IMR-90 (cell line): ENCODE measurements around the gene SERPINI2. TPM values are rescaled to one million over a fixed set of nuclear protein-coding genes. Genes with fewer than 3 reads are reported as not detected.

ENCODE experiments used
- ATAC-seq: fragments of 200-7000 bp; cut with Tn5 transposase; 2 replicates; pipeline ENCODE4 v1.9.1; 2020; ENCODE audit warnings: low read depth, mild to moderate bottlenecking, moderate library complexity
- BruUV-seq: library from RNA; stranded (reverse); fragments of 400-500 nt; replicated peaks from 2 replicates; lab custom pipeline; 2021; lab: Mats Ljungman, UMichigan
- CTCF ChIA-PET: fragments of 300-600 bp; formaldehyde crosslinking; extraction: SDS; loops from one replicate; lab custom pipeline; 2021; ENCODE audit warnings: antibody characterized with exemption; lab: Yijun Ruan, JAX
- POLR2A ChIA-PET: fragments of 300-600 bp; sonication (Branson Sonifier 250); formaldehyde crosslinking; loops from one replicate; lab custom pipeline; 2022; ENCODE audit warnings: antibody characterized with exemption; ENCODE audit not compliant: unreplicated experiment; lab: Charles Lee
- DNase-seq: peaks from one replicate; pipeline ENCODE4 v3.0.0; 2013
- H2AFZ ChIP-seq: replicated peaks from 2 replicates; pipeline ENCODE3; 2013; ENCODE audit warnings: low read length, mild to moderate bottlenecking; ENCODE audit not compliant: poor library complexity
- H2AK5ac ChIP-seq: 2 replicates; pipeline ENCODE4 v1.6.1; 2013; ENCODE audit warnings: low read depth, low read length, inconsistent platforms
- H2AK9ac ChIP-seq: replicated peaks from 2 replicates; pipeline ENCODE3; 2013; ENCODE audit warnings: mild to moderate bottlenecking, low read depth, low read length, moderate library complexity; ENCODE audit not compliant: poor library complexity
- H2BK120ac ChIP-seq: 2 replicates; pipeline ENCODE4 v1.6.1; 2013; ENCODE audit warnings: low read depth, low read length, inconsistent platforms
- H2BK15ac ChIP-seq: 3 replicates; pipeline ENCODE4 v1.6.1; 2013; ENCODE audit warnings: low read depth, low read length, inconsistent platforms
- H2BK20ac ChIP-seq: 2 replicates; pipeline ENCODE4 v1.6.1; 2013; ENCODE audit warnings: low read depth, mild to moderate bottlenecking, inconsistent platforms, low read length, moderate library complexity
- H2BK5ac ChIP-seq: 2 replicates; pipeline ENCODE4 v1.6.1; 2013; ENCODE audit warnings: mild to moderate bottlenecking, low read depth, low read length, inconsistent platforms; ENCODE audit not compliant: poor library complexity, severe bottlenecking
- H3K14ac ChIP-seq: replicated peaks from 2 replicates; pipeline ENCODE4 v1.6.1; 2013; ENCODE audit warnings: low read depth, low read length, inconsistent platforms
- H3K18ac ChIP-seq: 2 replicates; pipeline ENCODE4 v1.6.1; 2013; ENCODE audit warnings: low read depth, low read length, control low read depth
- H3K23ac ChIP-seq: 2 replicates; pipeline ENCODE4 v1.6.1; 2013; ENCODE audit warnings: low read depth, low read length, inconsistent platforms
- H3K27ac ChIP-seq: 2 replicates; pipeline ENCODE4 v1.5.1; 2013; ENCODE audit warnings: mild to moderate bottlenecking, control low read depth, low read length; ENCODE audit not compliant: insufficient read depth
- H3K27me3 ChIP-seq: 2 replicates; pipeline ENCODE4 v1.6.1; 2013; ENCODE audit warnings: low read length; ENCODE audit not compliant: control insufficient read depth, insufficient read depth
- H3K36me3 ChIP-seq: 2 replicates; pipeline ENCODE4 v1.6.1; 2013; ENCODE audit warnings: low read length, mixed read lengths; ENCODE audit not compliant: control insufficient read depth, insufficient read depth
- H3K4ac ChIP-seq: 2 replicates; pipeline ENCODE4 v1.6.1; 2013; ENCODE audit warnings: low read depth, low read length, inconsistent platforms
- H3K4me1 ChIP-seq: 2 replicates; pipeline ENCODE4 v1.6.1; 2013; ENCODE audit warnings: low read length, mixed read lengths; ENCODE audit not compliant: control insufficient read depth, insufficient read depth
- H3K4me2 ChIP-seq: 2 replicates; pipeline ENCODE4 v1.6.1; 2013; ENCODE audit warnings: low read depth, mild to moderate bottlenecking, control low read depth, low read length, moderate library complexity
- H3K4me3 ChIP-seq: 2 replicates; pipeline ENCODE4 v1.5.1; 2013; ENCODE audit warnings: low read depth, mild to moderate bottlenecking, control low read depth, low read length, moderate library complexity; ENCODE audit not compliant: insufficient read depth
- H3K56ac ChIP-seq: 2 replicates; pipeline ENCODE4 v1.6.1; 2013; ENCODE audit warnings: low read length, inconsistent platforms; ENCODE audit not compliant: insufficient read depth; ENCODE audit errors: extremely low read depth
- H3K79me1 ChIP-seq, 2 experiments: 2 replicates each; pipeline ENCODE4 v1.6.1; 2013; ENCODE audit warnings: low read length in 2 of 2, inconsistent platforms in 1 of 2, low read depth in 1 of 2
- H3K9ac ChIP-seq: 2 replicates; pipeline ENCODE4 v1.6.1; 2013; ENCODE audit warnings: low read depth, low read length, control low read depth
- H3K9me1 ChIP-seq: 2 replicates; pipeline ENCODE4 v1.6.1; 2013; ENCODE audit warnings: low read length, inconsistent platforms; ENCODE audit not compliant: insufficient read depth
- H3K9me3 ChIP-seq: 2 replicates; pipeline ENCODE4 v1.6.1; 2013; ENCODE audit warnings: low read length; ENCODE audit not compliant: control insufficient read depth, insufficient read depth
- H4K20me1 ChIP-seq: 2 replicates; pipeline ENCODE4 v1.6.1; 2013; ENCODE audit warnings: low read length, inconsistent platforms; ENCODE audit not compliant: insufficient read depth
- H4K5ac ChIP-seq: 2 replicates; pipeline ENCODE4 v1.6.1; 2013; ENCODE audit warnings: mild to moderate bottlenecking, low read depth, low read length, control low read depth
- H4K8ac ChIP-seq, 2 experiments: 2 replicates each; pipeline ENCODE4 v1.6.1; 2013; ENCODE audit warnings: low read depth in 2 of 2, low read length in 2 of 2, control low read depth in 1 of 2, inconsistent platforms in 1 of 2
- H4K91ac ChIP-seq: 2 replicates; pipeline ENCODE4 v1.6.1; 2013; ENCODE audit warnings: low read depth, low read length, inconsistent platforms; ENCODE audit not compliant: insufficient read depth
- BHLHE40 ChIP-seq: fragments of 150-350 bp; IDR thresholded peaks from 2 replicates; pipeline ENCODE4 v1.6.1; 2016; ENCODE audit warnings: mild to moderate bottlenecking, low read depth, low read length
- CEBPB ChIP-seq: IDR thresholded peaks from 2 replicates; pipeline ENCODE4 v1.6.1; 2012; ENCODE audit warnings: low read depth, low read length, improper control_type of control experiment
- CHD1 ChIP-seq: IDR thresholded peaks from 2 replicates; pipeline ENCODE4 v1.6.1; 2012; ENCODE audit warnings: low read depth, low read length, improper control_type of control experiment
- CTCF ChIP-seq: conservative IDR thresholded peaks from 2 replicates; pipeline ENCODE4 v1.5.1; 2012; ENCODE audit warnings: mild to moderate bottlenecking, low read depth, low read length, improper control_type of control experiment
- ELK1 ChIP-seq: fragments of 150-350 bp; IDR thresholded peaks from 2 replicates; pipeline ENCODE4 v1.6.1; 2016; ENCODE audit warnings: low read depth, mild to moderate bottlenecking, low read length, moderate library complexity, borderline replicate concordance
- MAFK ChIP-seq: IDR thresholded peaks from 2 replicates; pipeline ENCODE4 v1.6.1; 2012; ENCODE audit warnings: low read depth, low read length, improper control_type of control experiment
- MXI1 ChIP-seq: IDR thresholded peaks from 2 replicates; pipeline ENCODE4 v1.6.1; 2012; ENCODE audit warnings: low read depth, mild to moderate bottlenecking, low read length, moderate library complexity, borderline replicate concordance
- NFE2L2 ChIP-seq: fragments of 150-350 bp; IDR thresholded peaks from 2 replicates; pipeline ENCODE4 v1.6.1; 2016; ENCODE audit warnings: low read depth, mild to moderate bottlenecking, low read length
- POLR2A ChIP-seq: IDR thresholded peaks from 2 replicates; pipeline ENCODE4 v1.6.1; 2012; ENCODE audit warnings: mild to moderate bottlenecking, low read depth, low read length
- RAD21 ChIP-seq: IDR thresholded peaks from 2 replicates; pipeline ENCODE4 v1.6.1; 2012; ENCODE audit warnings: low read length, improper control_type of control experiment
- WGBS, 2 experiments: methylation state at CpG; one replicate each; pipeline versions ENCODE4 v1.1.5 to v1.1.7; 2013; ENCODE audit warnings: missing lambda C conversion rate in 2 of 2; ENCODE audit not compliant: insufficient read length in 1 of 2; ENCODE audit errors: extremely low coverage in 2 of 2; 5-methylcytosine and 5-hydroxymethylcytosine counted together
- dilution Hi-C: fragments of 300-500 bp; cut with HindIII; formaldehyde crosslinking; loops from one replicate; pipeline ENCODE4 v1.14.3; 2018; ENCODE audit warnings: low sequenced_read_pairs; ENCODE audit not compliant: unreplicated experiment
- in situ Hi-C: fragments of 300-500 bp; cut with MboI; formaldehyde crosslinking; loops from 3 replicates; pipeline ENCODE4 v1.14.3; 2019; ENCODE audit warnings: low sequenced_read_pairs, inconsistent platforms, mixed read lengths
- intact Hi-C: fragments of 100-400 bp; cut with micrococcal nuclease; formaldehyde crosslinking; loops from 2 replicates; pipeline ENCODE4 v1.10.0; 2022
- polyA plus RNA-seq, 3 experiments: library from polyadenylated mRNA; depleted of rRNA; stranded (reverse); fragments of >200 nt; gene quantifications; 2 replicates each; pipeline ENCODE4 v1.2.3, GENCODE V29; 2012; ENCODE audit warnings: low replicate concordance in 1 of 3
- total RNA-seq: library from RNA; depleted of rRNA; stranded (reverse); fragments of >200 nt; gene quantifications from 2 replicates; pipeline ENCODE4 v1.2.3, GENCODE V29; 2012

SERPINI2 gene
- total and polyA plus RNA-seq, 2 of the 4 experiments (the other 2 are of a cell fraction): not detected

DNA sequence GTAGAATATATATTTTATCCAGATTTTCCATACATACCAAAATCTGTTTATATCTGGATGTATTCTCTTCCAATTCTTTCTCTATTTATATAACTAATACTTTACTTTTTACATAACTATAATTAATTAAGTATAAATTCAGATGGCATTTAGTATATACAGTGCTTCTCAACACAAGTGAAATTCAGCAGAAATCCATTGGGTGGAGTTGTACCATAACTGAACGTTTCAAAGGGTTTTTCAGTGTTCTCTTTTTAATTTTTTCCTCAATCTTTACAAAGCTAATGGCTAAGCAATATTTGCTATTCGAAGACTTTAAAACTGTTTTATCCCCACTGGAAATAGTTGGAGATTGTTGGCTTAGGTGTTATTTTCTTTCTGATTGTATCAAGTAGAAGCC, 79.8 kb downstream of the SERPINI2 start:
- H4K20me1 ChIP-seq: no peaks in the 10 kb centered on the region
- in situ Hi-C loops: no loop called here
- no peak overlapping the region for H4K8ac ChIP-seq
- H3K4me2 ChIP-seq: no peak overlapping the region
- BruUV-seq: no TSS peak
- no peak overlapping the region for H2AFZ ChIP-seq
- no peaks in the 10 kb centered on the region for H3K9me3 ChIP-seq
- no peak overlapping the region for H2BK5ac ChIP-seq
- H3K14ac ChIP-seq: no peak overlapping the region
- no peak for ATAC-seq
- H2BK20ac ChIP-seq: no peak overlapping the region
- H2BK15ac ChIP-seq: no peak overlapping the region
- no peak overlapping the region for H3K4ac ChIP-seq
- no peaks in the 10 kb centered on the region for H3K9me1 ChIP-seq
- H3K9ac ChIP-seq: no peak overlapping the region
- ChIA-PET CTCF (no interaction called here), POLR2A (no interaction called here)
- no peak overlapping the region for H2AK9ac ChIP-seq
- DNase-seq: no peak
- intact Hi-C loops: no loop called here
- no peak overlapping the region for H3K4me3 ChIP-seq
- TF ChIP-seq ELK1 (no peak), MAFK (no peak), CHD1 (no peak), NFE2L2 (no peak), RAD21 (no peak), MXI1 (no peak), POLR2A (no peak), BHLHE40 (no peak), CEBPB (no peak), CTCF (no peak)
- H4K5ac ChIP-seq: no peak overlapping the region
- WGBS, 2 experiments: no CpG with 5 or more reads among the region's 2 CpGs
- dilution Hi-C loops: no loop called here
- no peak overlapping the region for H2AK5ac ChIP-seq
- no peak overlapping the region for H3K18ac ChIP-seq
- no peak overlapping the region for H3K23ac ChIP-seq
- no peak overlapping the region for H4K91ac ChIP-seq
- no peak overlapping the region for H3K56ac ChIP-seq
- no peaks in the 10 kb centered on the region for H3K79me1 ChIP-seq
- H3K4me1 ChIP-seq: no peaks in the 10 kb centered on the region
- H3K27me3 ChIP-seq: no peaks in the 10 kb centered on the region
- H3K36me3 ChIP-seq: no peaks in the 10 kb centered on the region
- no peak overlapping the region for H3K27ac ChIP-seq
- no peak overlapping the region for H2BK120ac ChIP-seq
